B cell (primary cell): ENCODE data around the gene NPEPL1. TPM values are rescaled to one million over a fixed set of nuclear protein-coding genes. Genes with fewer than 3 reads are reported as not detected.

Experiments
- ATAC-seq: fragments of 200-7000 bp; cut with Tn5 transposase; one replicate; pipeline ENCODE4 v1.10.0; 2021; ENCODE audit warnings: low read depth, mild to moderate bottlenecking, moderate number of reproducible peaks, moderate library complexity
- CTCF ChIA-PET: fragments of 350-600 bp; sonication (Branson Sonifier 250); formaldehyde crosslinking; loops from one replicate; lab custom pipeline; 2021; ENCODE audit warnings: antibody characterized with exemption, inconsistent platforms; lab: Charles Lee
- POLR2A ChIA-PET: fragments of 350-600 bp; sonication (Branson Sonifier 250); formaldehyde crosslinking; loops from one replicate; lab custom pipeline; 2021; ENCODE audit warnings: antibody characterized with exemption; lab: Charles Lee
- DNase-seq: peaks from one replicate; pipeline ENCODE4 v3.0.0; 2013
- H2AFZ ChIP-seq: 2 replicates; pipeline ENCODE4 v1.6.1; 2012; ENCODE audit warnings: mild to moderate bottlenecking, low read depth, low read length; ENCODE audit not compliant: insufficient read depth, poor library complexity, severe bottlenecking
- H3K27ac ChIP-seq, 2 donors: 1 replicate in 1 of 2; 2 replicates in 1 of 2; pipeline ENCODE4 v1.5.1; 2012 to 2013; ENCODE audit warnings: low read length in 2 of 2, mild to moderate bottlenecking in 2 of 2, moderate library complexity in 1 of 2
- H3K27me3 ChIP-seq, 4 experiments: fragments of 200-600 bp in 1 of 4; sonication (generic) in 1 of 4; replicated peaks in 1 of 4; 1 replicate in 2 of 4; 2 replicates in 2 of 4; pipeline versions ENCODE4 v1.6.1 to v1.7.0; 2013 to 2016; ENCODE audit warnings: low read length in 3 of 4, mild to moderate bottlenecking in 2 of 4, mixed read lengths in 1 of 4, moderate library complexity in 1 of 4; ENCODE audit not compliant: insufficient read depth in 4 of 4, control insufficient read depth in 3 of 4; ENCODE audit errors: control extremely low read depth in 1 of 4
- H3K36me3 ChIP-seq, 2 experiments: replicated peaks in 1 of 2; 1 replicate in 1 of 2; 2 replicates in 1 of 2; pipeline versions ENCODE4 v1.6.1 to v1.7.1; 2013; ENCODE audit warnings: low read length in 1 of 2; ENCODE audit not compliant: insufficient read depth in 2 of 2, control insufficient read depth in 1 of 2; ENCODE audit errors: control extremely low read depth in 1 of 2, extremely low read depth in 1 of 2
- H3K4me1 ChIP-seq, 2 donors: fragments of 200-600 bp in 1 of 2; sonication (generic) in 1 of 2; 1 replicate in 1 of 2; 2 replicates in 1 of 2; pipeline versions ENCODE4 v1.5.1 to v1.6.1; 2013 to 2017; ENCODE audit warnings: low read length in 2 of 2; ENCODE audit not compliant: control insufficient read depth in 2 of 2, insufficient read depth in 2 of 2
- H3K4me2 ChIP-seq: replicated peaks from 2 replicates; pipeline ENCODE3; 2012; ENCODE audit warnings: mild to moderate bottlenecking, low read depth, low read length; ENCODE audit not compliant: poor library complexity, severe bottlenecking
- H3K4me3 ChIP-seq, 5 experiments: fragments of 200-600 bp in 1 of 5; sonication (generic) in 1 of 5; 1 replicate in 3 of 5; 2 replicates in 2 of 5; pipeline versions ENCODE4 v1.5.1 to v1.7.0; 2011 to 2016; ENCODE audit warnings: low read length in 4 of 5, mild to moderate bottlenecking in 4 of 5, low read depth in 2 of 5, control low read depth in 1 of 5, moderate library complexity in 1 of 5; ENCODE audit not compliant: insufficient read depth in 1 of 5; ENCODE audit errors: control extremely low read depth in 1 of 5, extremely low read depth in 1 of 5
- H3K79me2 ChIP-seq: fragments of 200-600 bp; sonication (generic); one replicate; pipeline ENCODE4 v1.6.0; 2016; ENCODE audit warnings: low read length; ENCODE audit not compliant: control insufficient read depth, insufficient read depth
- H3K9ac ChIP-seq: fragments of 200-600 bp; sonication (generic); 2 replicates; pipeline ENCODE4 v1.6.1; 2017; ENCODE audit warnings: mild to moderate bottlenecking, low read length, moderate library complexity
- H3K9me3 ChIP-seq, 3 donors: one replicate each; pipeline versions ENCODE4 v1.6.1 to v1.7.1; 2013; ENCODE audit warnings: low read length in 2 of 3; ENCODE audit not compliant: control insufficient read depth in 2 of 3, insufficient read depth in 1 of 3; ENCODE audit errors: control extremely low read depth in 1 of 3
- H4K20me1 ChIP-seq: 2 replicates; pipeline ENCODE4 v1.6.0; 2012; ENCODE audit warnings: mild to moderate bottlenecking, low read length; ENCODE audit not compliant: insufficient read depth, control insufficient read depth, poor library complexity, severe bottlenecking
- H3K27ac Mint-ChIP-seq: one replicate; pipeline ENCODE4 v1.8.0; 2021; ENCODE audit warnings: mixed read lengths
- H3K27me3 Mint-ChIP-seq: one replicate; pipeline ENCODE4 v1.8.0; 2021; ENCODE audit warnings: mixed read lengths
- H3K4me1 Mint-ChIP-seq: one replicate; pipeline ENCODE4 v1.8.0; 2021; ENCODE audit warnings: mixed read lengths
- H3K4me3 Mint-ChIP-seq: one replicate; pipeline ENCODE4 v1.8.0; 2021; ENCODE audit warnings: mixed read lengths
- H3K9me3 Mint-ChIP-seq: one replicate; pipeline ENCODE4 v1.8.0; 2022; ENCODE audit warnings: mixed read lengths; ENCODE audit not compliant: insufficient read depth
- CTCF ChIP-seq: fragments of 200-600 bp; IDR thresholded peaks from one replicate; pipeline ENCODE4 v1.8.0; 2022; ENCODE audit warnings: antibody characterized with exemption, mild to moderate bottlenecking
- EZH2 ChIP-seq: IDR thresholded peaks from 2 replicates; pipeline ENCODE4 v1.6.1; 2012; ENCODE audit warnings: borderline replicate concordance, low read depth, mild to moderate bottlenecking, moderate library complexity, low read length; ENCODE audit not compliant: insufficient read depth, poor library complexity, severe bottlenecking
- WGBS: methylation state at CpG from one replicate; pipeline ENCODE4 v1.1.5; 2013; ENCODE audit warnings: missing lambda C conversion rate; ENCODE audit not compliant: insufficient coverage; 5-methylcytosine and 5-hydroxymethylcytosine counted together
- intact Hi-C: fragments of 100-400 bp; cut with micrococcal nuclease; formaldehyde crosslinking; loops from one replicate; pipeline ENCODE4 v1.10.0; 2022
- polyA plus RNA-seq: library from polyadenylated mRNA; depleted of rRNA; stranded (reverse); fragments of >200 nt; gene quantifications from 2 replicates; pipeline ENCODE4 v1.2.3, GENCODE V29; 2012
- total RNA-seq, 2 donors: library from RNA; stranded (reverse); fragments of 120-200 nt in 1 of 2; gene quantifications; 1 replicate in 1 of 2; 2 replicates in 1 of 2; pipeline versions ENCODE4 v1.2.3 to v1.2.4, GENCODE V29; 2013 to 2022

Gene NPEPL1
- total and polyA plus RNA-seq, 2 donors (not counting 1 experiment from before 2014, with no cell fraction given) = 34.3 to 45.1 TPM

- peaks cover 25% of the 10 kb centered on the region for H4K20me1 ChIP-seq
- no peaks in the 10 kb centered on the region for H3K9me3 ChIP-seq
- no peak overlapping the region for H3K4me2 ChIP-seq
- no peaks in the 10 kb centered on the region for H3K9me3 Mint-ChIP-seq
- ATAC-seq (no peak), DNase-seq (no peak)
- TF ChIP-seq EZH2 (no peak), CTCF (no peak)
- CTCF ChIA-PET = interaction anchor here (0.6 kb wide), 1 partner anchor 1155 kb away, joined by 3 read pairs; no protein-coding TSS in a partner anchor
- intact Hi-C loops = no loop called here
- WGBS = 97% methylated on average over 5 of the region's 6 CpGs
- no peak overlapping the region for H2AFZ ChIP-seq
- no peaks in the 10 kb centered on the region for H3K27me3 ChIP-seq
- peaks cover 0 to 8% of the 10 kb centered on the region in 2 experiments for H3K36me3 ChIP-seq
- no peak overlapping the region for H3K9ac ChIP-seq
- H3K4me1 Mint-ChIP-seq = peaks cover 45% of the 10 kb centered on the region
- peaks cover 12 to 14% of the 10 kb centered on the region in 2 donors for H3K4me1 ChIP-seq
- no peak overlapping the region for H3K4me3 Mint-ChIP-seq
- no peak overlapping the region for H3K27ac Mint-ChIP-seq
- H3K27me3 Mint-ChIP-seq = no peaks in the 10 kb centered on the region
- peaks cover 80% of the 10 kb centered on the region for H3K79me2 ChIP-seq
- no peak overlapping the region for H3K27ac ChIP-seq
- POLR2A ChIA-PET = no interaction called here
- H3K4me3 ChIP-seq = no peak overlapping the region
Observed at GRCh38 chr20:58655328-58656107, 37.1 kb upstream of the NPEPL1 start.

GRCh38 chr20:58656831-58657230, 35.8 kb upstream of the NPEPL1 start:
- Mint-ChIP-seq H3K27me3 (no peaks in the 10 kb centered on the region), H3K4me1 (peaks cover 48% of the 10 kb centered on the region), H3K27ac (no peak overlapping the region), H3K4me3 (no peak overlapping the region), H3K9me3 (no peaks in the 10 kb centered on the region)
- H3K27ac ChIP-seq = no peak overlapping the region
- DNase-seq (no peak), ATAC-seq (no peak)
- H3K4me3 ChIP-seq = no peak overlapping the region
- H3K4me2 ChIP-seq = no peak overlapping the region
- H3K27me3 ChIP-seq = no peaks in the 10 kb centered on the region
- H3K9ac ChIP-seq = no peak overlapping the region
- peaks cover 37% of the 10 kb centered on the region for H4K20me1 ChIP-seq
- TF ChIP-seq EZH2 (no peak), CTCF (no peak)
- WGBS = 83% methylated on average over 1 of the region's 2 CpGs
- no peak overlapping the region for H2AFZ ChIP-seq
- H3K4me1 ChIP-seq = peaks cover 9 to 14% of the 10 kb centered on the region in 2 donors
- intact Hi-C loops = no loop called here
- peaks cover 86% of the 10 kb centered on the region for H3K79me2 ChIP-seq
- H3K36me3 ChIP-seq = peaks cover 8 to 10% of the 10 kb centered on the region in 2 experiments
- ChIA-PET CTCF (no interaction called here), POLR2A (no interaction called here)
- H3K9me3 ChIP-seq = no peaks in the 10 kb centered on the region
